ENCODE measurements around the gene BET1L.
"Not testable (repeated sequence)": the region's sequence is repeated elsewhere in the genome, so short reads cannot be mapped to it uniquely, and the experiment has no call there.

Gene BET1L

DNA sequence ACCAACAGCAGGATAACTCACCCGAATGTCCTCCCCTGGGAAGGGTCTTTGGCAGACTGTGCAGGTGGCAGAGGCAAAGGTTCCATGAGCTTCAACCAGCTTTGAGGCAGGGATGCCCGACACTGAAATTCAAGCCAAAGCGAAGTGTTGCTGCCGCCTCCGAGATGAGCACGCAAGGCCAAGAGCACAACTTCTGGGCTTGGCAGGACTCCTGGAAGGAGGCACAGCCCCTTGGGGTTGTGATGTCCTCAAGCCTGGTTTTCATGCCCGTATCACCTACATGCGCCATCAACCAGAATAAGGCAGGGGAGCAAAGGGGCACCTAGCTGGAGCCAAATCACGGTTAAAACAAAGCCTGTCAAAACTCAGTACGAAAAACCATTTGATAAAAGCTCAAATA is 23.2 kb upstream of the BET1L start:
- no peak for DNase-seq (ENCODE audit: low read depth in 1 of 2, low spot score in 1 of 2)

DNA sequence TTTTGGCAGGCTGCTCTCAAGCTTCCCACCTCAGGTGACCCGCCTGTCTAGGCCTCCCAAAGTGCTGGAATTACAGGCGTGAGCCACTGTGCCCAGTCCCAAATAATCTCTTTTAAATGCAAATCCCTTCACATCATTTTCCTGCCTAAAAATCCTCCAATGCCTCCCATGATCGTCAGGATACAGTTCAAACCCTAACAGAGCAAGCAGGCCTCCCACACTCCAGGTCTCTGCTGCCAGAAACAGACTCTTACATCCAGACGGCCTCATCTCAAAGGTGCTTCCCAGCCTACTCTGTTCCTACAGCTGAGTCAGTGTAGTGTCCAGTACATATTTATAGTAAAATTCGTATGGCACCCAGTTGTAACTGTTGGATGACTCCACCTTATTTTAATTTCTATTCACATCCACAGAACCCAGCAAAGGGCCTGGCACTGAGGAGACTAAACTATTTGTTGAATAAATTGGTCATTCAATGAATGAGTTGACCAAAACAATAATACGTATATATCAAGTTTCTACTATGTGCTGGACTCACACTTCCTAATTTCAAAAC is 20.7 kb upstream of the BET1L start:
- DNase-seq (ENCODE audit: low read depth in 1 of 2, low spot score in 1 of 2) = no peak

DNA sequence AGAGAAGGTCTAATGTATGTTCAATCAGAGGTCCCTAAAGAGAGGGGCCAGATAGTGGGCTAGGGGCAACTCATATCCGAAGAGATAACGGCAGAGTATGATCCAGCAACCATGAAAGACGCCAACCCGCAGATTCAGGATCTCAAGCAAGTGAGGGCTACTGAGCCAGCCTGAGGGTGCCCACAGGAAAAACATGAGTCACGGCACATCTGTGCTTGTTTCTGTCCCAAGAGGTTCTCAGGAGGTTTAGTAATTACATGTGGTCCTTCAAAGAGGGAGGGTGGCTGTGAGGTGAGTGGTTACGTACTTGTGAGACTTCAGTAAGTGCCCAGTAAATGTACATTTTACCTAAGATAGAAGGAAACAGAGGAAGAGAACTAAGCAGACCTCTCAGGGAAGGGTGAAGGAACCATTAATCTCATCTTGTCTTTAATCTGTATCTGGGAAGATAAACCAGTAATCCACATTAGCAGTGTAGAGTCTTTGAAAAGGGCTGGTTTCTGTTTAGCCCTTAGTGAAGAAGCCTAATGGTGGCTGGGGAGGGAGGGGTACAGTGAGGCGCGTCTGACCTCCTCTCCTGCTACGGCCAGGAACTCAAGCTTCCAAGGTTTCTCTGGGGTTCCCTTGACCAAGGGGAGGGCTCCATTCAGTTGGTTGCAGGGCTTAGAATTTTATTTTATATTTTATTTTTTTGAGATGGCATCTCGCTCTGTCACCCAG is 18.7 kb upstream of the BET1L start:
- no peak for DNase-seq (ENCODE audit: low read depth in 1 of 2, low spot score in 1 of 2)

DNA sequence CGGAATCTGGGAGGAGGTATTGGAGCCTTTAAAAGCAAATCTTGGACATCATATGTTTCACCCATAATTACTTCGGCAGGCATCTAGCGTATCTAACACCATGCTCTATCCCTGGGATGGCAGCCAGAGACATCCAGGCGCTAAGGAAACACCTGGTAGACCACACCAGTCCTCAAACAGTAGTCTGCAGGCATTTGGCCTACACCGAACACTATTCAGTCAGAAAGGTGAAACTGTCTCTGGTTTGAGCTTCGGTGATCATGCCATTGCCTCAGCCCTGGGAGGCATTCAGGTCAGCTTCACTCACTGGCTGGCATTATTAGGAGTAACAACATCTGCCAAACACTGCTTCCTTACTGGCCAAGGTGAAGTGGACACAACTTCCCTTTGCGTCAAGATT is 17.2 kb upstream of the BET1L start:
- no peak for DNase-seq (ENCODE audit: low read depth in 1 of 2, low spot score in 1 of 2)

DNA sequence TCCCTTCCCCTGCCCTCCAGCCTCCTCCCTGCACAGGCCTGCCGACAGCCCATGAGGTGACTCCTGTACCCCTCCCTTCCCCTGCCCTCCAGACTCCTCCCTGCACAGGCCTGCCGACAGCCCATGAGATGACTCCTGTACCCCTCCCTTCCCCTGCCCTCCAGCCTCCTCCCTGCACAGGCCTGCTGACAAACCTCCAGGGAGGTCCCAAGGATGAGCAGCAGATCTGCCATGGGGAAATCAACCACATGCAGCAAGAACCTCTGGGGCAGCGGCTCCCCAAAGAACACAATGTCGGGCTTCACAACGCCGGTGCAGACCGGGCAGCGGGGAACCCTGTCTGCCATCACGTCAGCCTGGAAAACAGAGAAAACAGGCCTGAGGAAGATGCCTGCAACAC is 16.7 kb upstream of the BET1L start:
- no peak for DNase-seq (ENCODE audit: low read depth in 1 of 2, low spot score in 1 of 2)

DNA sequence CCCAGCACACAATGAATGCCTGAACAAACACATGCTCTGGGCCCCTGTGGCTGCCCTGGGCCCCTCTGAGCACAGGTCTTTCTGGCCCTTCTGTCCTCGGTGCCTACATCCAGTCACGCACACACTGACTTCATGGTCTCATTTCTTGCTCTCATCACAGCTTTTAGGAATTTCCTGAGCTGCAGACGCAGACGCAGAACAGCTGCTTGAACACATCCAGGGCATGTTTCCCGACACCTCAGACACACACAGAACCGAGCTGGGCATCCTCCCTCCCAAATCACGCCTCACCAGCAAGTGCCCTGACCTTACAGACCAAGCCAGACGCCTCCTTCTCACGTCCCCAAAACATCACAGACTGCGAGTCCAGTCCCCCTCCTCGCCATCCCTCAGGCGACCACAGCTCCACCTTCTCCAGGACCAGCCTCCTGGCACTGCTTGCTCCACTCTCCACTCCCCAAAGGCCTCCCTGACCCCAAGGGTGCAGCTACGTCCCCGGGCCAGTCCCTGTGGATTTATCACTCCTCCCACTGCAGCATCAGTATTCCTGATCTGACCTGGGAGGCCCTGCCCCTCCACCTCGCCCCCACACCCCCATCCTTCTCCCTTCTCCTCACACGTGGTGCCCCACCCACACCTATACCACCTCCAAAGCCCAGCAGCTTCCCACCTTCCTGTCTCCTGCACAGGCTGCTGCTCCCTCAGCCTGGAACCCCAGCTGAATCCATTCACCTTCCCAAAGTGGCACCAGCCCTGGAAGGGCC is 16.0 kb upstream of the BET1L start:
- no peak for DNase-seq (ENCODE audit: low read depth in 1 of 2, low spot score in 1 of 2)

DNA sequence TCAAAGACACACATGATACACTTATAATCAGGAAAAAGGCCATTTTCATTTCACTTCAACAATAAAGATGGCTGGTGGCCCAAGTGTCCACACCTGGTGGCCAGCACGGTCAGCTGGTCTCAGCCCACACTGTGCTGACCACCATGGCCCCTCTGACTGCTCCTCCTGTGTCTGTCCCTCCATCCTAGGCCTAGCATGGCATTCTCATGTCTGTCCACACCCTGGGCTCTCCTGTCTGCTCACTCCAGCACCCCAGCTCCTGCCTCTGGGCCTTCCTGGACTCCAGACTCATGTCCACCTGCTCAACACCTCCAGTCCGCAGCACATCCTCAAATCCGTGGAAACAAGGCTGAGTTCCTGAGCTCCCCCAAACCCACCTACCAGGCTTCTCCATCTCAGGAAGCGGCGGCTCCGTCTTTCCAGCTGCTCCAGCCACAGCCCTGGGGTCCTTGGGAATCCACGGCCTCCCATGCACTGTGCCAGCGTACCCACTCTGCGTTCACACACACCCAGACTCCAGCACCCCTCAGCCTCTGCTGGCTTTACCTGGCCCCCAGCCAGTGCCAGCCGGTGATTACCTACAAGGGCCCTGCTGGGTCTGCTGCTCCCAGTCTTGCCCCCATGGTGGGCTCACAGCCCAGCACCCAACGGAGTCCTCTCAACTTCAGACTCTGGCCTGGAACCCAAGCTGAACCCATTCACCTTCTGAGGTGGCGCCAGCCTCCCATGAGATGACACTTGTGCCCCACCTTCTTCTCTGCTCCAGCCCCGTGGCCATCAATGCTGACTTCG is 15.0 kb upstream of the BET1L start:
- DNase-seq (ENCODE audit: low read depth in 1 of 2, low spot score in 1 of 2) = no peak

DNA sequence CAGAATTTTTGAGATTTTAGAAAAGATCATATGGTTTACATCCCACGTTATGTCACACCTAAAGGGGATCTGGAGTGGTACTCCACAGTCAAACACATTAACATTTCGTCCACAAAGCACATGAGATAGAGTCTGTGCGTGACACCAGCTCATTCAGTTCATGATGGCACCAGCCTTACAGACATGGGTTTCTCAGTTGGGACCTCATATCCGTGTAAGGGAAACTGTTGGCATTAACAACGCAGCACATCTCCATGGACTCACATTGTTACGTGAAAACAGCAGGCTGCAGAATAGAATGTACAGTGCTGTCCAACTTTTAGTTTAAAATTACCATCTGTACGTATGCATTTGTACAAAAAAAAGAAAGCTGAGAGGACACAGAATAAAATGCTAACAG is 14.3 kb upstream of the BET1L start:
- DNase-seq (ENCODE audit: low read depth in 1 of 2, low spot score in 1 of 2) = no peak

DNA sequence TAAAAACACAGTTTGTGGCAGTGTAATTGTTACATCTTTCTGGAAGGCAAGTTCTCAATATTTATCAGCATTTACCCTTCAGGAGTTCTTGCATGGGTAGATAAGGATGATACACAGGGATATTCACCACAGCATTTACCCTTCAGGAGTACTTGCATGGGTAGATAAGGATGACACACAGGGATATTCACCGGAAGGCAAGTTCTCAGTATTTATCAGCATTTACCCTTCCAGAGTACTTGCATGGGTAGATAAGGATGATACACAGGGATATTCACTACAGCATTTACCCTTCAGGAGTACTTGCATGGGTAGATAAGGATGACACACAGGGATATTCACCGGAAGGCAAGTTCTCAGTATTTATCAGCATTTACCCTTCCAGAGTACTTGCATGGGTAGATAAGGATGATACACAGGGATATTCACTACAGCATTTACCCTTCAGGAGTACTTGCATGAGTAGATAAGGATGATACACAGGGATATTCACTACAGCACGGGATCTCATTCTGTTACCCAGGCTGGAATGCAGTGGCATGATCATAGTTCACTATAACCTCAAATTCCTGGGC is 13.5 kb upstream of the BET1L start:
- DNase-seq (ENCODE audit: low read depth in 1 of 2, low spot score in 1 of 2) = not testable (repeated sequence)

DNA sequence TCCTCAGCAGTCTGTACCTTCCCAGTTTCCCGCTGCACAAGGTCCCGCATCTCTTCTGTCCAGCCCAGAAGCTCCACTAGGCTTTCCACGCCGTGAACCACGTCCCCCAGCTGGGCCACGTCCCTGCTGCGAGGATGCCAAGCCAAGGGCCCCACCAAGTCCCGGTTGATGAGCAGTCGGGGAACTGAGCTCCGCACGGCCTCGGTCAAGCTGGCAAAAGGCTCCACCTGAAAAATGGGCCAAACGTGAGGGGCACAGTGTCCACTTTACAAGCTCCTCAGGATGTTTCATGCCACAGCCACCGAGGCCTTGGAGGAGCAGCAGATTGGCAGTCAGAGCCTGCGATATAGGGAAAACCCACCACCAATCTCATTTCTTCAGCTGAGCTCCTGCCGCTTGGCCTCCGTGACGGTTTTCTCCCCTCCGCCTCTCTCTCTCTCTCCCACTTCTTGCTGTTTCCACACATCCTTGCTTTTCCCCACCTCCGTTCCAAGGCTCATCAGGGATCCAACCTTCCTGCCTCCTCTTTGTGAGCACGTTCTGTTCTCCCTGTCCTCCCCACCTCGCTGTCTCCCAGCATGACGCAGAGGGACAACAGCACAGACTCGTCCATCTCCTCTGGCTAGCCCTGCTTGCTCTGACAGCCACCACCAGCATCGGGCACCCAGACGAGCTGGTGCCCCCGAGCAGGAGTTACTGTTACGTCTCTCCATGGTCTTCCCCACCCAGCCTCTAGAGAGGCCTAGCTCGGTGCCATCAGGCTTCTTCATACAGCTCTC is 11.8 kb upstream of the BET1L start:
- no peak for DNase-seq (ENCODE audit: low read depth in 1 of 2, low spot score in 1 of 2)

DNA sequence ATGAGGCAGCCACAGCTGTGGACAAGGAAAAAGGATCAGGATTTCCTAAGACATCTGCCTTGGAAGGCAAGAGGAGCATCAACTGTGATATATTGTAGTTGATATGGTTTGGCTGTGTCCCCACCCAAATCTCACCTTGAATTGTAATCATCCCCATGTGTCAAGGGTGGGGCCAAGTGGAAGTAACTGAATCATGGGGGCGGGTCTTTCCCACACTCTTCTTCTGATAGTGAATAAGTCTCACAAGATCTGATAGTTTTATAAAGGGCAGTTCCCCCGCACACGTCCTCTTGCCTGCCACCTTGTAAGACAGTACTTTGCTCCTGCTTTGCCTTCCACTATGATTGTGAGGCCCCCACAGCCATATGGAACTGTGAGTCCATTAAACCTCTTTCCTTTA is 10.5 kb upstream of the BET1L start:
- no peak for DNase-seq (ENCODE audit: low read depth in 1 of 2, low spot score in 1 of 2)

DNA sequence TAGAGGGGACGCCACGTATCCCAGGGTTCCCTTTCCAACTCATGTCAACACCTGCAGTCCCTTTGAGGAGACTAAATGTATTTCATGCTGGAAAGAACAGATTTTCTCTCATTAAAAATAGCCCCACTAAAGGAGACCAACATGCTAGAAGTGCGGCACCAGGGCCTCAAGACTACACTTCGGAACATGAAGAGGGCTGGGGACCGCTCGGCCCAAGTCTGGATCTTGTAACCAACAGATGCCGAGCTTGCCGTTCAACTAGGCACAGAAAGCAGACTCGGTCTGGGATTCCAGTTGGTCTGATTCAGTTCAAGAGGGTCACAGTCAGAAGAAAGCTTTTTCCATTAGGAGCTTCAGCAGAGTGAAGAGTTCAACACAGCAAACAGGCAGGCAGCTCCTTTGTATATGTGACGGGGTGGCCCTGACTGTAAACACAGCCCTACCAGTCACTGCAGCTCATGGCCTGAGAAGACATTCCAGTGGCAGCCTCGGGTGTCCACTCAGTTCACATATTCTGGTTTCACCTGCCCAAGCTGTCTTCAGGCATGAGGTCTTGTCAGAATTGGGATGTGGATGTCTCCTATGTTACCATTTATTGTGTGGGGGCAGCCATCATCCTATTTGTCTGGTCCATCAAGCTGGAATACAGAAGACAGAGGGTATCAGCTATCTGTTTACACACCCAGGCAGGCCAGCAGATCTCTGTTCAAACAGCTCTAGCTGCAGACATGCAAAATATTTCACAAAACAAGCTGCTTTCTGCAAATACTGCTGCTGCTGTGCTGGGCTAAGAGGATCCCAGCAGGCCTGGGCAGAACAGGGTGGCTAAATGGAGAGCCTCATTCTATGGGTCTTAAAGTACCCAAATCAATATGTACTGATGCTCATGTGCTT is 9.1 kb upstream of the BET1L start:
- DNase-seq (ENCODE audit: low read depth in 1 of 2, low spot score in 1 of 2) = no peak

DNA sequence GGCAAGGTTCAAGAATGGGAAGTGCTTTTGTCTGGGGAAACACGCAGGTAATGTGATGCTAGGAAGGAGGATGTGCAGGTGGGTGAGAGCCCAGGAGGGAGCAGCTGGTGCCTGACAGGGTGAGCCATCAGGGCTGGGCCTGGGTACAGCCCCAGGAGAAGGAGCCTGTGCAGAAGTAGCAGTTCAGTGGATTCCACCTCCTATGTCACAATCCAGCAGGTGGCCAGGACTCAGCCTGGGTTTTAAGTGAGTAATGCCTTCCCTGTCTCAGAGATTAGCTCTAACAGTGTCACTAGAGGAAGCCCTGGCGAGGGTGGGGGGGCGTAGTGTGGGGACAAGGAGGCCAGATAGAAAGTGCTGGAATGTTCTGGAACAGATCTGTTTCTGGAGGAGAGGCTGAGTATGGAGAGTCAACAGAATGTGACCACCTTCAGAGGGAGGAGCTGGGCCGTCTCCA is 8.4 kb upstream of the BET1L start:
- DNase-seq (ENCODE audit: low read depth in 1 of 2, low spot score in 1 of 2) = no peak

DNA sequence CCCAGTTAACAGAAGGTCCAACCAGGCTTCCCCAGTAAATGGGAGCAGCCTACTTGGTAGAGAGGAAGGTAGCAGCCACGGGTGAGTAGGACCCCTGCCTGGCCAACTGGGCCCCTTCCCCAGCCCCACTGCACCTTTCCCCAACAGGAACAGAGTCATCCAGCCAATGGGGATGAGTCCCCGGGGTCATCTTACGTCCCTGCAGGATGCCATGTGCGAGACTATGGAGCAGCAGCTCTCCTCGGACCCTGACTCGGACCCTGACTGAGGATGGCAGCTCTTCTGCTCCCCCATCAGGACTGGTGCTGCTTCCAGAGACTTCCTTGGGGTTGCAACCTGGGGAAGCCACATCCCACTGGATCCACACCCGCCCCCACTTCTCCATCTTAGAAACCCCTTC is 6.9 kb upstream of the BET1L start:
- DNase-seq (ENCODE audit: low read depth in 1 of 2, low spot score in 1 of 2) = no peak

DNA sequence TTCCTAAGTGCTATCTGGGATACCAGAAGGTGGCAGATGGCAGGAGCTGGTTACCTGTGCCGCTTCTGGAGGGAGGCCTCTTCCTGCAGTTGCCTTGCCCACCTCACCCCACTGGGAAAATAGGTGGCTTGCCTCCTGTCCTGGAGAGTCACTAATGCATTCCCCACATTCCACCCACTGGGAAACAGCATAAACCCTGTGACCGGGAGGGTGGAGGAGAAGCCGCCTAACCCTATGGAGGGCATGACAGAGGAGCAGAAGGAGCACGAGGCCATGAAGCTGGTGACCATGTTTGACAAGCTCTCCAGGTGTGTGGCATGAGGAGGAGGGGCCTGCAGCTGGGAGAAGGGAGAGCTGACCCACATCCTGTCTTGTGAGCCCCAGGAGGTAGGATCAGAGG is 5.9 kb upstream of the BET1L start:
- no peak for DNase-seq (ENCODE audit: low read depth in 1 of 2, low spot score in 1 of 2)

DNA sequence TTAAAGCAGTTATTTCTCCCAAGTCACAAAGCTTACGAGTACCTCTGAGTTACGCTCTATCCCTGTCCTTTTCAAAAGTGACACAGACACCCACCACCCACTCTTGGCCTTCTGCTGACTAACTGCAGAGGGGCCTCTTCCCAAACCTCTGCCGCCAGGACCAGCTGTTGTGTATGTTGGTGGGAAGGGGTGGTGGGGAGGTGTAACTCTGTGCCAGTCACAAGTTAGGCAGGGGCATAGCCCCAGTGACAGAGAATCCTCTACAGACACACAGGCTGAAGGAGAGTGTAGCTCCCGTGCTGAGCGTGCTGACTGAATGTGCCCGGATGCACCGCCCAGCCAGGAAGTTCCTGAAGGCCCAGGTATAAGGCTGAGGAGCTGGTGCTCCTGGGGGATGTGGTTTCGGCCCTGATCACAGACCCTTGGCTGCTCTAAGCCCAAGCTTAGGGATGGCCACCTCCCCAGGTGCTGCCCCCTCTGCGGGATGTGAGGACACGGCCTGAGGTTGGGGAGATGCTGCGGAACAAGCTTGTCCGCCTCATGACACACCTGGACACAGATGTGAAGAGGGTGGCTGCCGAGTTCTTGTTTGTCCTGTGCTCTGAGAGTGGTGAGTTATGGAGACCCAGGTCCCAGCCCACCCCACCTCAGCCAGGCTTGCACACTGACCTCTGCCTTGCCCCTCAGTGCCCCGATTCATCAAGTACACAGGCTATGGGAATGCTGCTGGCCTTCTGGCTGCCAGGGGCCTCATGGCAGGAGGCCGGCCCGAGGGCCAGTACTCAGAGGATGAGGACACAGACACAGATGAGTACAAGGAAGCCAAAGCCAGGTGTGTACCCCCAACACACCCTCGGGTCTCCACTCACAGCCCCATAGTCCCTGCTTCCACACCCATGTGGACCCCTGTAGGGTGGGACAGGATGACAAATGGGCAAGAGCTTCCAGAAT is 5.2 kb upstream of the BET1L start:
- DNase-seq (ENCODE audit: low read depth in 1 of 2, low spot score in 1 of 2) = no peak

DNA sequence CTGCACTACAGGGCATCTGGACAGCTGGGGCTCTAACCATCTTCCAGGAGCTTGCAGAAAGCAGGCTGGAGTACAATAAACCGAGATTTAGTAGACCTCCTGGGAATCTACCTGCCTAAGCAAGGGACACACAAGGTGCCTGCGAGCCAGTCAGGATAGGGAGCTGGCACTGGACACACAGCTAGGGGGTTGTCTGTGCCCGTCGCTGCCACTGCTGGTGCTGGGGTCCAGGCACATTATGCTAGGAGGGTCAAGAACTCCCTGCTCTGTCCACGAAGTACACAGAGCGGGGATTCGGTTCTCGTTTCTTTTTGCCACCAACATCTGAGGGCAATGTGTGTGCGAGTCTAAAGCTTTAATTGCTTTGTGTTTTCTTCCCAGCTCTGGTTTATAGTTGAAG is 4.5 kb upstream of the BET1L start:
- no peak for DNase-seq (ENCODE audit: low read depth in 1 of 2, low spot score in 1 of 2)

DNA sequence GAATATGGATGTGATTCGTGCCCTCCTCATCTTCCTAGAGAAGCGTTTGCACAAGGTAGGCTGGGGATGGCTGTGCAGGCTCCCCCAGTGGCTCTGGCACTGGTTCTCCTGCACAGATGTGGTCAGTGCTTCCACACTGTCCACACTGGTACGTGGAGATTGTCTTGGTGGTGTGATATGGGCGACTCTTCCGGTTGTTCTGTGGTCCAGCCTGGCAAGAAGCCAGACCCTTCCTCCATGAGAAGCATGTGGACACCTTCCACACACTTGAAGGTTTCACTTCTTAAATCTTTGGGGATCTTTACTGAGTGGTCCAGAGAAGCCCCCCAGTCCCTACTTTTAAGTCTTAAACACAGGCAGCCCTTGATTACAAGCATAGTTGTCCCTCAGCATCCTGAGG is 4.1 kb upstream of the BET1L start:
- no peak for DNase-seq (ENCODE audit: low read depth in 1 of 2, low spot score in 1 of 2)

DNA sequence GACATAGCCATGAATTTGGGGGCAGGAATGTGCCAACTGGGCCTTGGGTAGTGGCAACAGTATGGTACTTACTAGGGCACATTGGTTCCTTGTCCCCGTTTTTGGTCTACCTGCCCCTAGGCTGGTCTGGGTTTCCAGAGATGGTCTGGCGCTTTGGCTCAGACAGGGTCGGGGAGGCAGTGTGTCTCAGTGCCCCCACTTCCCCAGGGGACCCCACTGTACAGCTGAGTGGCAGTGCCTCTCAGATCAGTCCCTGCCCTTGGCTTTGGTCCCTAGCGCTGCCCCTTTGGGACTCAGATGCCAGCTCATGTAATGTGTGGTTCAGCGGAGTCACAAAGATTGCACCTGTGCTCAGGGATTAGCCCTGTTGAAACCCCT is 3.6 kb upstream of the BET1L start:
- no peak for DNase-seq (ENCODE audit: low read depth in 1 of 2, low spot score in 1 of 2)

Measured in stimulated activated CD4-positive, alpha-beta T cell treated with anti-CD3 and anti-CD28 coated beads, Interleukin-15, amount 100 ng/mL, for 1 hour (primary cell).